Heart left ventricle (tissue), 13 donors: ENCODE data around the gene ACSL3.

Experiments
- CTCF ChIP-seq, 12 donors: fragments of 200-600 bp; sonication (generic) in 4 of 12; IDR thresholded peaks; one replicate each; pipeline versions ENCODE4 v1.5.0 to v1.8.0; 2018 to 2022; ENCODE audit warnings: antibody characterized with exemption in 12 of 12, mild to moderate bottlenecking in 5 of 12
- POLR2A ChIP-seq, 2 donors: fragments of 450-650 bp; IDR thresholded peaks; one replicate each; pipeline ENCODE4 v1.6.1; 2017; ENCODE audit warnings: antibody characterized with exemption in 2 of 2, mild to moderate bottlenecking in 2 of 2, moderate library complexity in 2 of 2
- donor health status: ischemic (EF 13 %, LVEDD 7.1; RV severe dilation, severe dysfunction).
- donor health status: DM: no; HTN: yes; CAD: no.
- donor health status: DM: no; HTN: no; CAD: no.
- donor health status: ischemic (EF 25% LVEDD 6.9; RV normal size, moderate dysfunction).
- donor health status: ischemic (EF 25% LVEDD 5.7; RV mildly dilated, moderate dysfunction).
- donor health status: ischemic (EF 35%, LVEDD 5.7; RV mildly dilated, moderate dysfunction).
- donor health status: nonischemic (EF 11% LVEDD 7.7; RV severe dilation, severe dysfunction).
- donor health status: DM: yes; HTN: yes; CAD: no.
- donor health status: PGD.
- donor health status: ischemic (EF 29% LVEDD 5.4; RV normal size, mild dysfunction).
- donor health status: nonischemic (EF 23%, LVEDD 6.1; RV moderate dilation, normal function).

GRCh38 chr2:222909286-222909685 is 48.5 kb downstream of the ACSL3 start:
- TF ChIP-seq CTCF (IDR thresholded peaks at IDR 0.05) (no peak), POLR2A (IDR thresholded peaks at IDR 0.05) (no peak)
